ENCODE results near the gene USP27X. TPM values are rescaled to one million over a fixed set of nuclear protein-coding genes. Genes with fewer than 3 reads are reported as not detected.

The USP27X gene
- total RNA-seq, 2 donors from 2014 or later, result 2.0 to 3.5 TPM

GRCh38 chrX:49901048-49901447 is 21.8 kb downstream of the USP27X start:
- Histone ChIP-seq H3K4me1 (replicated peaks) (no peaks in the 10 kb centered on the region), H3K4me3 (no peak overlapping the region), H3K27me3 (replicated peaks; ENCODE audit: insufficient read depth) (no peaks in the 10 kb centered on the region), H3K27ac (no peak overlapping the region), H3K36me3 (no peaks in the 10 kb centered on the region), H3K9me3 (no peaks in the 10 kb centered on the region)
- TF ChIP-seq CTCF (IDR thresholded peaks at IDR 0.05), result no peak
- no peak for TF ChIP-seq POLR2A (IDR thresholded peaks at IDR 0.05)
- TF ChIP-seq POLR2AphosphoS5 (IDR thresholded peaks at IDR 0.05), result no peak
- intact Hi-C loops (cut with DNase I), result no loop called here
- DNase-seq (ENCODE audit: low spot score), result no peak

GRCh38 chrX:49910344-49910743 is 31.1 kb downstream of the USP27X start:
- H3K36me3 ChIP-seq, result no peaks in the 10 kb centered on the region
- WGBS, result 38% methylated on average over 3 of the region's 3 CpGs
- no peak overlapping the region for H3K27ac ChIP-seq
- H3K27me3 ChIP-seq (replicated peaks; ENCODE audit: insufficient read depth), result no peaks in the 10 kb centered on the region
- no peak overlapping the region for H3K4me3 ChIP-seq
- TF ChIP-seq POLR2A (IDR thresholded peaks at IDR 0.05) (no peak), POLR2AphosphoS5 (IDR thresholded peaks at IDR 0.05) (no peak), CTCF (IDR thresholded peaks at IDR 0.05) (no peak)
- DNase-seq (ENCODE audit: low spot score), result no peak
- no peaks in the 10 kb centered on the region for H3K4me1 ChIP-seq (replicated peaks)
- intact Hi-C loops (cut with DNase I), result loop anchor here (10.0 kb wide), 1 partner anchor 174 kb away; no protein-coding TSS in a partner anchor
- H3K9me3 ChIP-seq, result no peaks in the 10 kb centered on the region

GRCh38 chrX:49912086-49912485 is 32.8 kb downstream of the USP27X start:
- Histone ChIP-seq H3K9me3 (no peaks in the 10 kb centered on the region), H3K4me3 (no peak overlapping the region), H3K36me3 (no peaks in the 10 kb centered on the region), H3K27ac (no peak overlapping the region), H3K27me3 (replicated peaks; ENCODE audit: insufficient read depth) (no peaks in the 10 kb centered on the region), H3K4me1 (replicated peaks) (no peaks in the 10 kb centered on the region)
- intact Hi-C loops (cut with DNase I), result loop anchor here (10.0 kb wide), 1 partner anchor 173 kb away; no protein-coding TSS in a partner anchor
- TF ChIP-seq POLR2A (IDR thresholded peaks at IDR 0.05) (no peak), CTCF (IDR thresholded peaks at IDR 0.05) (no peak), POLR2AphosphoS5 (IDR thresholded peaks at IDR 0.05) (no peak)
- WGBS, result 100% methylated on average over 3 of the region's 3 CpGs
- DNase-seq (ENCODE audit: low spot score), result no peak

GRCh38 chrX:49912861-49913260 is 33.6 kb downstream of the USP27X start:
- H3K36me3 ChIP-seq, result no peaks in the 10 kb centered on the region
- H3K27ac ChIP-seq, result no peak overlapping the region
- intact Hi-C loops (cut with DNase I), result loop anchor here (10.0 kb wide), 1 partner anchor 172 kb away; no protein-coding TSS in a partner anchor
- TF ChIP-seq POLR2AphosphoS5 (IDR thresholded peaks at IDR 0.05) (no peak), CTCF (IDR thresholded peaks at IDR 0.05) (no peak), POLR2A (IDR thresholded peaks at IDR 0.05) (no peak)
- 77% methylated on average over 3 of the region's 3 CpGs for WGBS
- H3K9me3 ChIP-seq, result no peaks in the 10 kb centered on the region
- DNase-seq (ENCODE audit: low spot score), result no peak
- H3K4me3 ChIP-seq, result no peak overlapping the region
- no peaks in the 10 kb centered on the region for H3K4me1 ChIP-seq (replicated peaks)
- H3K27me3 ChIP-seq (replicated peaks; ENCODE audit: insufficient read depth), result no peaks in the 10 kb centered on the region
